GM08714 (cell line): Measurements from ENCODE around the gene HCLS1.
A peak's percentile ranks its signal among the peaks of the same experiment; 100 is the strongest.
"Not testable (repeated sequence)": the region's sequence is repeated elsewhere in the genome, so short reads cannot be mapped to it uniquely, and the experiment has no call there.

ENCODE experiments used
- H3K4me3 ChIP-seq: fragments of 200-500 bp; sonication (Bioruptor generic); 2 replicates; pipeline ENCODE4 v1.5.1; 2014; ENCODE audit warnings: mild to moderate bottlenecking, low read length, inconsistent platforms
- ZNF274 ChIP-seq: IDR thresholded peaks from 2 replicates; pipeline ENCODE4 v1.6.1; 2012; ENCODE audit warnings: mild to moderate bottlenecking, low read depth, low read length

HCLS1 gene, protein sequence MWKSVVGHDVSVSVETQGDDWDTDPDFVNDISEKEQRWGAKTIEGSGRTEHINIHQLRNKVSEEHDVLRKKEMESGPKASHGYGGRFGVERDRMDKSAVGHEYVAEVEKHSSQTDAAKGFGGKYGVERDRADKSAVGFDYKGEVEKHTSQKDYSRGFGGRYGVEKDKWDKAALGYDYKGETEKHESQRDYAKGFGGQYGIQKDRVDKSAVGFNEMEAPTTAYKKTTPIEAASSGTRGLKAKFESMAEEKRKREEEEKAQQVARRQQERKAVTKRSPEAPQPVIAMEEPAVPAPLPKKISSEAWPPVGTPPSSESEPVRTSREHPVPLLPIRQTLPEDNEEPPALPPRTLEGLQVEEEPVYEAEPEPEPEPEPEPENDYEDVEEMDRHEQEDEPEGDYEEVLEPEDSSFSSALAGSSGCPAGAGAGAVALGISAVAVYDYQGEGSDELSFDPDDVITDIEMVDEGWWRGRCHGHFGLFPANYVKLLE

DNA sequence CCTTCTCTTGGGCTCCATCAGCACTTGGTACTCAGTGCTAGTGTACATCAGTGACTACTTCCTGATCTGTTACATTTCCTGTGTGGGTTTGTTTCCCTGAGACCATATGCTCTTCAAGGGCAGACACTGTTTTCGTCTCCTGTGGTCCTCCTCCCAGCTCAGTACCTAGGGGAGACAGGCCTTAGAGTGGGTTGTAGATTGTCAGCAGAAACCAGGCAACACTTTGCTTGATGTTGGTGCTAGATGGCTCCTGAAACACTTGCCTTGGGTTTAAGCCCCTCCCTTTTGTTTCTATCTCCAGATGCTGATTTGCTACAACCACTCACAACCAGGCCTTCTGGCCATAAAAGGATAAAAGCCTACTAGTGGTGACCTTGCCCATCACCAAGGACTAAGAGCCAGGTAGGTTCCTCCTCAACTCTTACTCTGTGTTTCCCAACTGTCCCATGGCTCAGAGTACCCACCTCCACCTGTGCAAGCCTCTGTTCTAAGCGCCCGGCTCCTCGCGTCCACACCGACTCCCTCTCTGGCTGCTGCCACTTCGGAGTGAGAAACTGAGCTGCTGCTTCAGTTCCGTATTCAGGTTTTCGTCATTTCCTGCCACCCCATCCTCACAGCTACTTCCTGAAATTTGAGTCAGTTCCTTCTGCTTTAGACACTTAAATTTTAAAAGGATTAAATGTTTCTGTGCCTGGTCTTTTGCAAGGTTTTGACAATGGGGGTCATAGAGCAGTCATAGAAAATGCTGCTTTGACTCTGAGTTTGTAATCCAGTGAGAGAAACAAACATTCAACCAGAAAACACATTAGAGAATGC lies at the start of gene HCLS1:
HCLS1 (minus strand) TSS at position 548 of the 816 bp plus-strand sequence. CDS start 2,556 bp downstream, outside the sequence.
- TF ChIP-seq ZNF274, result no peak
- peak within 1 kb of the TSS; percentile 94 for H3K4me3 ChIP-seq

DNA sequence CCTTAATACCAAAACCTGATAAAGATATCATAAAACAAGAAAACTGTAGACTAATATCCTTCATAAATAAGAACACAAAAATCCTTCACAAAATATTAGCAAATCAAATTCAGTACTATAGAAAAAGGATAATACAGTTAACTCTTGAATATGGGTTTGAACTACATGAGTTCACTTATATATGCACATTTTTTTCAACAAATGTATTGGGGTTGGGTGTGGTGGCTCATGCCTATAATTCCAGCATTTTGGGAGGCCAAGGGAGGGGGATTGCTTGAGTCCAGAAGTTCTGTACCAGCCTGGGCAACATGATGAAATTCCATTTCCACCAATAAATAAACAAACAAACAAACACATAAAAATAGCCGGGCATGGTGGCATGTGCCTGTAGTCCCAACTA lies 49.6 kb upstream of the HCLS1 start:
- no peak for TF ChIP-seq ZNF274
- no peak overlapping the region for H3K4me3 ChIP-seq

DNA sequence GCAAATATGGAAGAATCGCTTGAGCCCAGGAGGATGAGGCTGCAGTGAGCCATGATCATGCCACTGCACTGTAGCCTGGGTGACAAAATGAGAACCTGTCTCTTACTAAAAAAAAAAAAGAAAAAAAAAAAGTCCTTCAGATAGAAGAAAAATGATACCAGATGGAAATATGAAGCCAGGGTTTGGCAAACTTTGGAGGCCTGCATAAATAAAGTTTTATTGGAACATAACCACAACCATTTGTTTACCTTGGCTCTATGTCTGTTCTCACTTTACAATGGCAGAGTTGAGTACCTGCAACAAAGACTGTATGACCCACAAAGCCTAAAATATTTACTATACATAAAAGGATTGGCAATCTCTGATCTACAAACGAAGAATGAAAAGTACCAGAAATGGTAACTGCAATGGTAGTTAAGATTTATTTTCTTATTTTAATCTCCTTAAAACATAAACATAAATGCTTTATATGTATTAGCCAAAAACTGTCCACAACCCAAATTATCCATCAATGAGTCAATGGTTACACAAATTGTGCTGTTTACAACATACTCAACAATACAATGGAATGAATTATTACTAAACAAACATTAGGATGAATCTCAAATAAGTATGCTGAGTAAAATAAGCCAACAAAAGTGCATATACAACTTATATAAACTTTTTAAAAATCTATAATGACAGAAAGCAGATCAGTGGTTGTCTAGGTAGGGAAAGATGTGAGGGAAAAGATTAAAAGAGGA lies 47.0 kb upstream of the HCLS1 start:
- no peak overlapping the region for H3K4me3 ChIP-seq
- no peak for TF ChIP-seq ZNF274

DNA sequence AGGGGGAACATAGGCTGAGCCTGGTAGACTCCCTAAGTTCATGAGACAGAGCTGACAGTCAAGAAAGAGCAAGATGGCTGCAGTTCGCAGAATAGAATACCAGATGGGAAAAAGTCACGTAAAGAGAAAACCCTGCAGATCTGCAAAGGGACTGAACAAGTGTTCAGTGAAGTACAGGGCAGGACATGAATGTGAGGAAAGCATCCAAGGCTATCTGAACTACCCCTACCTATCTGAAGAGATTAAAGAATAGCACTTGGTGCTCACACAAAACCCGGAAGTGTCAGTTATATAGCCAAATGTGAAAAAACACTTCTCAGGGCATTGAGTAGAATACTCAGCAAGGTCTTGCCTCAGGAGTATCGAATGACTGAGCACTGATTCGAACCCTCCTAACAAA lies 44.8 kb upstream of the HCLS1 start:
- H3K4me3 ChIP-seq, result no peak overlapping the region
- no peak for TF ChIP-seq ZNF274

DNA sequence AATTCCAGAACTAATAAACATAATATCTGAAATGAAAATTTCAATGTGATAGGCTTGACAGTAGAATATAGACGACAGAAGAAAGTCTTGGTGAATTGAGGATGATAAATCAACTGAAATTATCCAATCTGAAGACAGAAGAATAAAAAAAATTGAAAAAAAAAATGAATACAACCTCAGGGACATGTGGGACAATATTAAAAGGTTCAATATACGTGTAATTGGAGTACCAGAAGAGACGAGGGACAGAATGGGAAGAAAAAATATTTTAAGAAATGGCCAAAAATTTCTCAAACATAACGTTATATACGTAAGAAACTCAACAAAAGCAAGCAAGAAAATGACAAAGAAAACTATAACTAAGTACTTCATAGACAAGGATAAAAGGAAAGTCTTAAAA lies 43.3 kb upstream of the HCLS1 start:
- TF ChIP-seq ZNF274, result no peak
- H3K4me3 ChIP-seq, result no peak overlapping the region

DNA sequence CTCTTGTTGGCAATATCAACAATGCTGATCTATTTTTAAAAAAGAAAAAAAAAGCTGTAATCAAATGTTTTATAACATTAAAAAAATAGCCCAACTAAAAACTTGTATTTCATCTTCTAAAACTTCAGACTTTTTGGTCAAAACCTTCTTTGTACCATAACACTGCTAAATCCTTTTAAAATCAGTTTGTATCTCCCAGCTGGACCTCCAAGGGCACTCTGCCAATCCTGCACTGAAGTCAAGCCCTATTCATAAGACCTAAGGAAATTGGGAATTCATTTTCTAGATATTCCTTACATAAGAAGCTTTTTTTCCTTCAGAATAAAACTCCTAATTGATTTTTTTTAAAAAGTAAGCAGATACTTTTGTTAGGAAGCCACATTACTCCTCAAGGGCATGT lies 38.2 kb upstream of the HCLS1 start:
- no peak overlapping the region for H3K4me3 ChIP-seq
- no peak for TF ChIP-seq ZNF274

DNA sequence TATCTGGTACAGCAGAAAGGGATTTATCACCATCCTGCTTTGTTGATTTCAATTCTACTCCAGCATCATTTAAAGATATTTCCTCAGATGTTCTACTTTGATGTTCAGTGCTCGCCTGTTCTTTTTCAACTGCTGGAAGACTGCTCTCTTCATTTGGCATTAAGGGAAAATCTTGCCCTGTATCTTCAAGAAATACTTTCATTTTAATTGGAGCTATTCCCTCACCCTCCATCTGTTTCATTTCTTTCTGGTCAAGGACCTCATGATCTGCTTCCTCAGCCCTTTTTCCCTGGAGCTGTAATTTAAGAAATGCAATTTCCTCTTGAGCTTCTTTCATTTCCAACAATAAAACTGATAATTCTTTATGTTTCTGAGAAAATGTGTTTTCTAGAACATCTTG lies 37.8 kb upstream of the HCLS1 start:
- H3K4me3 ChIP-seq, result no peak overlapping the region
- TF ChIP-seq ZNF274, result no peak

DNA sequence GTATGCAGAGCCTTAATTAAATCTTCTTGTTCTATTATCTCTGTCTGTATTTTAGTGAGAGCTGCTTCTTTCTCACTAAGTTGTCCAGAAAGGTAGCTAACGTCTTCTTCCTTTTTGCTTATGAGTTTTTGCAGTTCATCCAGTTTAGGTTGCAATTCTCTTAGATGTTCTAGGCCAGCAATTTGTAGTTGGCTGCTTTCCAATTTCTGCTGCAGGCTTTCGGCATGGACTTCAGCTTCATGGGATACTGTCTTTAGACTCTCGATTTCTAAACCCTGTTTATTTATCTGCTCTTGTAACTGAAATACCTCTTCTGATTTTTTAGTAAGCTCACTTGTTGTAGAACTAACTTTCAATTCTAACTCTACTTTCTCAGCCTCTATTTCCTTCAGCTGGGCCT lies 35.5 kb upstream of the HCLS1 start:
- TF ChIP-seq ZNF274, result no peak
- no peak overlapping the region for H3K4me3 ChIP-seq

DNA sequence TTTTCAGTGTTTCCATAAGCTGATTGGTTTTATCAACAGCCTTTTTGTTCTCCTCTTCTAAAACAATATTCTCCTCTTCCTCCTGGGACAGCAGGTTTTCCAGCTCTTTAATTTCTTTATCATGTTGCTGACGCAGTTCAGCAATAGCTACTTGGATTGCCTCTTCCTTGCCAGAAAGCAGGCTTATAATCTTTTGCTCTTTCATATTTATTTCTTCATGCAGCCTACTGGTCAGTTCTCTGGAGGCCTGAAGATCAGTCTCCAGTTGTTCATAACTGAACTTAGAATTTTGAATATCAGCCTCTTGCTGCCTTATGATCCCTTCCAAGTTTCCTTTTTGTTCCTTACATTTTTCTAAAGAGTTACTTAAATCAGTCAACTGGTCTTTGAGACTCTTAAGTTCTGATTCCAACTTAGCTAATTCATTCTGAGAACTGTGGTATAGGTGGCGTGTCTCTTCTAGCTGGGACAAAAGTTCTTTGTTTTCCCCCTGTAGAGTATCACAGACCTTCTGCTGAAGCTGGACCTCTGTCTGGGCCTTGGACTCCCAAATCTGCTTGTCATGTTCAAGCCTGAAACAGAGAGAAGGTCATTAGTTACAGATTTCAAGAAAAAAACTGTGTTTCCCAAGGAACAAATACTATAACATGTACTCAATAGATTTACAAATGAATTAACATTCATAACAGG lies 31.5 kb upstream of the HCLS1 start:
- TF ChIP-seq ZNF274, result no peak
- H3K4me3 ChIP-seq, result no peak overlapping the region

DNA sequence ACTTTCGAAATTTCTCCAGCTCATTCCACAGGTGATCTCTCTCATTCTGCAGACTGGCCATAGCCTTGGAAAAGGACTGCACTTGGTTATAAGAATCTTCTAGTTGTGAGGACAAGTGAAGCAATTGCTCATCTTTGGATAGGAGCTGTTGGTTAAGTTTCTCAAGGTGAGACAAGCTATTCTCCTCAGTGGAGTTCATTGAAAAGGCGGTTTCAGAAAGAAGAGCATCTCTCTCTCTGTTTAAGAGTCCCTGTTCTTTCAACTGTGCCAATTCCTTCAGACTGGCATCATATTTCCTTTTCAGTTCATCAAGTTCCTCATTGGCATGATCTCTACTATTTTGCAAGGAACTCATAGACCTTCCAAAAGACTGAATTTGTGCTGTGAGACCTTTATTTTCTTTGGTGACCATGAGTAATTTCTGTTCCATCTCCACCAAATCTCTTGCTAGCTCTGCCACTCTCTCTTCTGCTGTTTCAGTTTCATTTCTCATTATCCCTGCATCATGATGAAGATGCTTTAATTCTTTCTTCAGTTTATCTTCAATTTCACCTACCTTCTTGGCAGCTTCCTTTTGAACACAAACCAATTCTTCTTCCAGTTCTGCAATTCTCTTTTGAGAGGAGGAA lies 30.2 kb upstream of the HCLS1 start:
- no peak overlapping the region for H3K4me3 ChIP-seq
- TF ChIP-seq ZNF274, result no peak

DNA sequence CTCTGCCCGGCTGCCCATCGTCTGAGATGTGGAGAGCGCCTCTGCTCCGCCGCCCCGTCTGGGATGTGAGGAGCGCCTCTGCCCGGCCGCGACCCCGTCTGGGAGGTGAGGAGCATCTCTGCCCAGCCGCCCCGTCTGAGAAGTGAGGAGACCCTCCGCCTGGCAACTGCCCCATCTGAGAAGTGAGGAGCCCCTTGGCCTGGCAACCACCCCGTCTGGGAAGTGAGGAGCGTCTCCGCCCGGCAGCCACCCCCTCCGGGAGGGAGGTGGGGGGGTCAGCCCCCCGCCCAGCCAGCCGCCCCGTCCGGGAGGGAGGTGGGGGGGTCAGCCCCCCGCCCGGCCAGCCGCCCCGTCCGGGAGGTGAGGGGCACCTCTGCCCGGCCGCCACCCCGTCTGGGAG lies 28.0 kb upstream of the HCLS1 start:
- not testable (repeated sequence) for H3K4me3 ChIP-seq

DNA sequence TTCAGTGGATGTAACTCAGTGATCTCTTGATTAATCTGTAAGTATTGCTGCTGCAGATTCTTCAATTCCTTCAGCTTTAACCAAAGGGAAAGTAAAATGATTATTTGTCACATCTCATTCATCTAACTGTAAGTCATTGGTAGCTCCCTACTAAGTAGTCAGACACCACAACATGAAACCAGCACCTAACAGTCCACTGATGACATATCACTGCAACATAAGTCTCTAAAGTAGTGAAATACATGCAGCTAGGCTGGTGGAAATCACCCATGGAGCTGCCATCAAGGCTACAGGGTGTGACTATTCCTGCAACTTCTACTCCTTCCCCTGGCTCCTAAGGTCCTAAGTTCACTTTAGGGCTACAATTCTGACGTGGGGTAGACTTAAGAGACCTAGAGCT lies 21.1 kb upstream of the HCLS1 start:
- no peak for TF ChIP-seq ZNF274
- no peak overlapping the region for H3K4me3 ChIP-seq

DNA sequence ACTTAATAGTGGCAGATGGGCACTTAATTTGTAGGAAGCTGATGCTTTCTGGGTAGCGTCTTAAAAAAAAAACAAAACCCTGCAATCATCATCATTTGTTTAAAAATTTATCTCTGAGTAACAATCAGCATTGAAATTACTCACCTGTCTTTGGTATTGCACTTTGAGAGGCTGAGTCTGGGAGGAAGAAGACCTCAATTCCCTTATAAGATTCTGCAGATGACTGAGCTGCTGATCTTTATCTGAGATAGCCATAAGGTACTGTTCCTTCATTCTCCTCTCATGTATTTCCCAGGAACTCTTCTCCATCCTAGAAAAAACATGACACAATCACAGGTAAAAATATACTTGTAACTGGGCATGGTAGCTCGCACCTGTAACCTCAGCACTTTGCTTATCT lies 16.4 kb upstream of the HCLS1 start:
- no peak for TF ChIP-seq ZNF274
- no peak overlapping the region for H3K4me3 ChIP-seq

DNA sequence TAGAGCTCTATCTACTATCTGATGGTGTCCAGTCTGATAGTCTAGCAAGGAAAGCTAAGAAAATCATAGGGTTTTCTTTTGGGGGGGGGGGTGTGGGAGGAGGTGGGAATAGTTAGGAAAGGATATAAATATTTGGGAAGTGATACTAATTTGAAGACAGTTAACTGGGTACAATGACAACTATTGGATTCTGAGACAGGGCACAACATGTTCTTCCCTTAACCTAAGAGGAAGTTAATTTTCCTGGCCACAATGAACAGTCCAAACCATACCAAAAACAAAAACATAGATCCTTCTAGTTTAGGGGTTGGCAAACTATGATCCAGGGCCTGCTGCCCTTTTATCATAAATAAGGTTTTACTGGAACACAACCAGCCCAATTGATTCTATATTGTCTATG lies 10.0 kb upstream of the HCLS1 start:
- no peak for TF ChIP-seq ZNF274
- no peak overlapping the region for H3K4me3 ChIP-seq
